Aorta (tissue), 5 donors: ENCODE results near the gene MARK3. TPM values are rescaled to one million over a fixed set of nuclear protein-coding genes. Genes with fewer than 3 reads are reported as not detected.

Experiments used
- ATAC-seq: fragments of 200-7000 bp; cut with Tn5 transposase; one replicate; pipeline ENCODE4 v1.9.1; 2022; ENCODE audit warnings: moderate library complexity; ENCODE audit not compliant: low FRiP score
- DNase-seq, 2 donors: peaks; one replicate each; pipeline ENCODE4 v3.0.0-alpha.2; 2020
- H3K27ac ChIP-seq, 2 donors: one replicate each; pipeline ENCODE4 v1.5.1; 2013; ENCODE audit warnings: low read length in 2 of 2, mild to moderate bottlenecking in 2 of 2, moderate library complexity in 2 of 2, control low read depth in 1 of 2, inconsistent platforms in 1 of 2, low read depth in 1 of 2
- H3K27me3 ChIP-seq, 2 donors: one replicate each; pipeline ENCODE4 v1.6.1; 2013; ENCODE audit warnings: control low read depth in 1 of 2, low read length in 1 of 2, mild to moderate bottlenecking in 1 of 2, moderate library complexity in 1 of 2; ENCODE audit not compliant: insufficient read depth in 2 of 2, control insufficient read depth in 1 of 2
- H3K36me3 ChIP-seq, 2 donors: one replicate each; pipeline ENCODE4 v1.6.1; 2013; ENCODE audit warnings: control low read depth in 1 of 2, low read length in 1 of 2, mild to moderate bottlenecking in 1 of 2; ENCODE audit not compliant: insufficient read depth in 2 of 2, control insufficient read depth in 1 of 2
- H3K4me1 ChIP-seq, 2 donors: one replicate each; pipeline ENCODE4 v1.6.1; 2013; ENCODE audit warnings: low read length in 2 of 2, control low read depth in 1 of 2, mild to moderate bottlenecking in 1 of 2, moderate library complexity in 1 of 2; ENCODE audit not compliant: insufficient read depth in 2 of 2, control insufficient read depth in 1 of 2
- H3K4me3 ChIP-seq, 2 donors: one replicate each; pipeline ENCODE4 v1.5.1; 2013; ENCODE audit warnings: low read length in 2 of 2, control low read depth in 1 of 2, mild to moderate bottlenecking in 1 of 2
- H3K9me3 ChIP-seq: one replicate; pipeline ENCODE4 v1.6.1; 2013; ENCODE audit warnings: mild to moderate bottlenecking, low read length; ENCODE audit not compliant: control insufficient read depth
- WGBS, 2 donors: extraction: QIAGEN DNeasy Blood & Tissue Kit; methylation state at CpG; one replicate each; pipeline ENCODE4 v1.1.7; 2013; 5-methylcytosine and 5-hydroxymethylcytosine counted together
- intact Hi-C, 2 donors: fragments of 100-400 bp; cut with DNase I; formaldehyde crosslinking; loops; one replicate each; pipeline versions ENCODE4 v1.14.2 to v1.15.0; 2022
- polyA plus RNA-seq, 2 donors: library from polyadenylated mRNA; stranded (reverse); fragments of 200-250 nt; gene quantifications; one replicate each; pipeline ENCODE4 v1.2.3, GENCODE V29; 2013
- total RNA-seq, 2 donors: library from RNA; stranded (reverse); fragmentation: NEBNext Ultra II Directional; extraction: Animal tissue kit (Norgen Biotek cat#: 25700); gene quantifications; one replicate each; pipeline ENCODE4 v1.2.1, GENCODE V29; 2021
- donor health status: healthy with polysubstance abuse.
- donor health status: Bipolar disorder and iron deficiency.
- donor health status: DM: no; HTN: no; CAD: no.
- donor health status: DM: no; HTN: no; CAD: no.
- donor health status: DM: yes; HTN: yes; CAD: no.

Gene MARK3
- total and polyA plus RNA-seq, 4 donors = 21.7 to 121 (median 86.0) TPM

DNA sequence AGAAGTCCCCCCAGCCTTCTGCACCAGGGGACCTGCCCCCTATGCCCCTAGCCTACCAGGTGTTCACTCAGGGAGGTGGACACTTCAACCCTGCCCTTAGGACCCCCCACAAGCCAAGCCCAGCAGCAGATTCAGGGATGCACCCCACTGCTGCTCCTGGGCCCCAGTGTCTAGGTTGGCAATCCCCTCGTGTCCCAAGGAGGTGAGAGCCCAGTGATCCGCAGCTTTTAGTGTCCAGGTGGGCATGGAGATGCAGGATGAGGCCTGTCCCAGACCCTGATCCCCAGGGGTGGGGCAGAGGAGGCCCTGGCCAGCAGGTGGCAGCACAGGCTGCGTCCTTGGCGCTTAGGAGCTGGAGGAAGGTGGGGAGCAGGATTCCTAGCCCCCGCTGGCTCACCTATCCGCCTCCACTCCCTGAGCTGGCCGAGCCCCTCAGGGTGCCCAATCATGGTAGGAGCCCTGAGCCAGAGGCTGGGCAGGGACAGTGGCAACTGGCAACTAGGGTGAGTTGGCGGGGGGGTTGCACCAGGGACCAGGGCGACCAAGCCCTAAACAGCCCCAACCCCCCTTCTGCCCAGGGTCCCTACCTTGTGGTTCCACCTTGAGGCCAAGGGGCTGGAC lies 133.3 kb downstream of the MARK3 start:
- no peaks in the 10 kb centered on the region for H3K4me1 ChIP-seq
- H3K9me3 ChIP-seq = no peaks in the 10 kb centered on the region
- peak; percentile 60 for ATAC-seq
- H3K36me3 ChIP-seq = no peaks in the 10 kb centered on the region
- no peaks in the 10 kb centered on the region for H3K27me3 ChIP-seq
- intact Hi-C loops = loop anchor here (2.0 kb wide), 1 partner anchor 28 kb away; no protein-coding TSS in a partner anchor
- WGBS, 2 donors = 60 to 65% methylated on average over 9 of the region's 9 CpGs
- no peak overlapping the region for H3K27ac ChIP-seq
- H3K4me3 ChIP-seq = no peak overlapping the region
- peak; percentile 71 to 90 for DNase-seq

GRCh38 chr14:103519043-103519836 lies 134.0 kb downstream of the MARK3 start:
- H3K9me3 ChIP-seq = no peaks in the 10 kb centered on the region
- H3K36me3 ChIP-seq = no peaks in the 10 kb centered on the region
- peak overlapping the region in 1 of 2 donors; percentile 7 for H3K27ac ChIP-seq
- no peak for ATAC-seq
- intact Hi-C loops = loop anchor here (2.0 kb wide), 1 partner anchor 28 kb away; no protein-coding TSS in a partner anchor
- H3K27me3 ChIP-seq = no peaks in the 10 kb centered on the region
- H3K4me1 ChIP-seq = no peaks in the 10 kb centered on the region
- peak; percentile 49 to 75 for DNase-seq
- H3K4me3 ChIP-seq = no peak overlapping the region
- WGBS, 2 donors = 33 to 35% methylated on average over 10 to 13 of the region's 13 CpGs

GRCh38 chr14:103519837-103520212 lies 134.6 kb downstream of the MARK3 start:
- Histone ChIP-seq H3K36me3 (no peaks in the 10 kb centered on the region), H3K9me3 (no peaks in the 10 kb centered on the region), H3K4me1 (no peaks in the 10 kb centered on the region), H3K4me3 (no peak overlapping the region), H3K27ac (no peak overlapping the region), H3K27me3 (no peaks in the 10 kb centered on the region)
- WGBS, 2 donors = 65 to 66% methylated on average over 22 of the region's 22 CpGs
- ATAC-seq (no peak), DNase-seq (peak; percentile 60 to 81)
- intact Hi-C loops = loop anchor here (2.0 kb wide), 1 partner anchor 27 kb away; no protein-coding TSS in a partner anchor

GRCh38 chr14:103520269-103520656 lies 135.0 kb downstream of the MARK3 start:
- ATAC-seq (no peak), DNase-seq (peak in 1 of 2 donors; percentile 73)
- H3K36me3 ChIP-seq = no peaks in the 10 kb centered on the region
- H3K9me3 ChIP-seq = no peaks in the 10 kb centered on the region
- no peaks in the 10 kb centered on the region for H3K4me1 ChIP-seq
- intact Hi-C loops = no loop called here
- H3K27me3 ChIP-seq = no peaks in the 10 kb centered on the region
- H3K4me3 ChIP-seq = no peak overlapping the region
- H3K27ac ChIP-seq = no peak overlapping the region
- WGBS, 2 donors = 66 to 68% methylated on average over 10 of the region's 10 CpGs

- DNase-seq (peak; percentile 82 to 93), ATAC-seq (peak; percentile 70)
- no peak overlapping the region for H3K27ac ChIP-seq
- peak overlapping the region; percentile 9 to 12 for H3K4me3 ChIP-seq
- intact Hi-C loops = no loop called here
- WGBS, 2 donors = 1% methylated on average over 50 to 66 of the region's 66 CpGs
- H3K4me1 ChIP-seq = no peaks in the 10 kb centered on the region
- H3K9me3 ChIP-seq = no peaks in the 10 kb centered on the region
- H3K36me3 ChIP-seq = no peaks in the 10 kb centered on the region
- H3K27me3 ChIP-seq = no peaks in the 10 kb centered on the region
Observed at GRCh38 chr14:103520657-103521437, 135.6 kb downstream of the MARK3 start.

DNA sequence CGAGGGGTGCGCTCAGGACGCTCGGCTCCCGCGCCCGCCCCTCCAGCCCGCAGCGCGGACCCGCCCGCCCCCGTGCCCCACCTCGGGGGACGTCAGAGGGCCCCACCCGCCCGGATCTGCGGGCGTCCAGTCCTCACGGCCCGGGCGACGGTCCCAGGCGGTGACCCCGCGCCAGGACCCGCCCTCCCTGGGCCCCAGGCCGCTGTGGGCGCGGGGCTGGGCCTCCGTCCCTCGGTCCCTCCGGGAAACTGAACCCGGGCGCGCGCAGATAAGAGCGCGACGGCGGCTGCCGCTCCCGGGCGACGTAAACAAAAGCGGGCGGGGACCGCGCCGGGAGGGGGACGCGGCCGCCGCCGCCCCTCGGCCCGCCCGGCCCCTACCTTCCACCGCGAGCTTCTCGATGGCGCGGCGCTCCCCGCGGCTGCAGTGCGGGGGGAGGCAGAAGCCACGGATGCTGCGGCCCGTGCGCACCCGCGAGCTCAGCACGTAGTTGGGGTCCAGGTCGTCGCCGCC lies 136.3 kb downstream of the MARK3 start:
- Histone ChIP-seq H3K36me3 (no peaks in the 10 kb centered on the region), H3K4me1 (no peaks in the 10 kb centered on the region), H3K9me3 (no peaks in the 10 kb centered on the region), H3K4me3 (peak overlapping the region; percentile 2 to 12), H3K27me3 (no peaks in the 10 kb centered on the region), H3K27ac (peak overlapping the region in 1 of 2 donors; percentile 43)
- DNase-seq (peak in 1 of 2 donors; percentile 50), ATAC-seq (peak; percentile 73)
- WGBS, 2 donors = 1 to 2% methylated on average over 42 to 77 of the region's 77 CpGs
- intact Hi-C loops = no loop called here

DNA sequence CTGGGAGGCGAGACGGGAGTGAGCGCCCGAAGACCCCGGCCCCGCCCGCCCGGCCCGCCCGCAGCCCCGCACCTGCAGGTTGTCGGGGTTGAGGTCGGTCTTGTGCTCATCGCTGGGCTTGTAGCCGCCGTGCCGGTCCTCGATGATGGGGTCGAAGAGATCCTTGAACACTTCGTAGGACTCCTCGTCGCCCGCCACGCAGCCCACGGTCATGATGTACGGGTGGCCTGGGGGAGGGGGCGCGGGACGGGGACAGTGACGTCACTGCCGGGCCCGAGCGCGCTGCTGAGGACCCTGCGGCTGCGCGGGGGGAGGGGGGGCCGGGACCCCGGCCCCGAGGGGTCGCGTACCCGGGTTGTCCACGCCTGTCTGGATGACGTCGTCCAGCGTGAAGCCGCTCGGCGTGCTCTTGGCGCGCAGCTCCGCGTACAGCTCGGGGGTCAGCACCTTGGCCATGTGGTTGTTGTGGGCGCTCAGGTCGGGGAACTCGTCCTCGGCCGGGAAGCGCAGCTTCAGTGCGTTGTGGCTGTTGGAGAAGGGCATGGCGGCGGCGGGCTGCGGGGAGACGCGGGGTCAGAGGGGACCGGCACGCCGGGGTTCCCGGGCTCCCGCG lies 136.8 kb downstream of the MARK3 start:
- Histone ChIP-seq H3K36me3 (no peaks in the 10 kb centered on the region), H3K27ac (peak overlapping the region in 1 of 2 donors; percentile 43), H3K4me3 (peak overlapping the region; percentile 2 to 12), H3K27me3 (no peaks in the 10 kb centered on the region), H3K4me1 (no peaks in the 10 kb centered on the region), H3K9me3 (no peaks in the 10 kb centered on the region)
- intact Hi-C loops = no loop called here
- peak; percentile 62 to 85 for DNase-seq
- no peak for ATAC-seq
- 0 to 1% methylated on average over 50 to 74 of the region's 74 CpGs for WGBS, 2 donors
